HEK293 (cell line): ENCODE results near the gene PFKL.

ENCODE experiments used
- CTCF ChIA-PET: fragments of 350-600 bp; formaldehyde crosslinking; extraction: SDS; loops from one replicate; lab custom pipeline; 2021; ENCODE audit warnings: antibody characterized with exemption; lab: Yijun Ruan, JAX
- POLR2A ChIA-PET: fragments of 300-600 bp; formaldehyde crosslinking; extraction: SDS; loops from one replicate; lab custom pipeline; 2020; ENCODE audit warnings: antibody characterized with exemption, inconsistent platforms; lab: Yijun Ruan, JAX
- H3K27ac ChIP-seq: fragments of 200-500 bp; sonication (Bioruptor generic); 2 replicates; pipeline ENCODE4 v1.5.1; 2014; ENCODE audit warnings: low read depth, low read length, control low read depth, inconsistent platforms; ENCODE audit errors: extremely low read depth
- H3K36me3 ChIP-seq, 2 experiments: fragments of 200-500 bp in 1 of 2; sonication (Bioruptor generic) in 1 of 2; 1 replicate in 1 of 2; 2 replicates in 1 of 2; pipeline ENCODE4 v1.5.1; 2014 to 2017; ENCODE audit warnings: inconsistent platforms in 2 of 2, low read length in 2 of 2; ENCODE audit not compliant: control insufficient read depth in 2 of 2, insufficient read depth in 1 of 2
- H3K4me1 ChIP-seq: fragments of 200-500 bp; sonication (Bioruptor generic); 2 replicates; pipeline ENCODE4 v1.5.1; 2014; ENCODE audit warnings: mild to moderate bottlenecking, low read length, inconsistent platforms; ENCODE audit not compliant: control insufficient read depth, insufficient read depth
- H3K4me3 ChIP-seq: 2 replicates; pipeline ENCODE4 v1.5.1; 2011; ENCODE audit warnings: low read depth, mild to moderate bottlenecking, control low read depth, low read length, moderate library complexity
- H3K9me3 ChIP-seq: fragments of 200-500 bp; sonication (Bioruptor generic); 2 replicates; pipeline ENCODE4 v1.5.1; 2014; ENCODE audit warnings: low read depth, low read length, inconsistent platforms; ENCODE audit not compliant: control insufficient read depth, insufficient read depth
- KLF16 ChIP-seq: fragments of 450-650 bp; formaldehyde crosslinking; IDR thresholded peaks from 2 replicates; pipeline ENCODE4 v1.5.1; 2017; ENCODE audit warnings: missing biosample characterization, missing genetic modification characterization
- MEIS1 ChIP-seq: sonication (generic); formaldehyde crosslinking; IDR thresholded peaks from 2 replicates; pipeline ENCODE4 v1.8.1; 2022; ENCODE audit warnings: missing genetic modification reagents, mild to moderate bottlenecking, borderline replicate concordance
- PRDM1 ChIP-seq: fragments of 450-650 bp; formaldehyde crosslinking; IDR thresholded peaks from 2 replicates; pipeline ENCODE4; 2016; ENCODE audit warnings: missing biosample characterization, missing genetic modification characterization
- SETDB1 ChIP-seq: IDR thresholded peaks from one replicate; pipeline ENCODE4 v1.6.1; 2017; ENCODE audit warnings: mild to moderate bottlenecking, low read length, moderate library complexity, mixed read lengths; ENCODE audit not compliant: insufficient read length
- ZBTB6 ChIP-seq: fragments of 450-650 bp; formaldehyde crosslinking; IDR thresholded peaks from 2 replicates; pipeline ENCODE4 v1.5.1; 2017; ENCODE audit warnings: missing biosample characterization, missing genetic modification characterization
- ZNF169 ChIP-seq: fragments of 450-650 bp; formaldehyde crosslinking; IDR thresholded peaks from 2 replicates; pipeline ENCODE4 v1.5.1; 2016; ENCODE audit warnings: missing biosample characterization, missing genetic modification characterization
- ZNF211 ChIP-seq: fragments of 450-650 bp; formaldehyde crosslinking; IDR thresholded peaks from 2 replicates; pipeline ENCODE4 v1.5.1; 2016; ENCODE audit warnings: low read depth, missing biosample characterization, missing genetic modification characterization
- ZNF26 ChIP-seq: fragments of 450-650 bp; formaldehyde crosslinking; IDR thresholded peaks from 2 replicates; pipeline ENCODE4 v1.5.1; 2016; ENCODE audit warnings: missing biosample characterization, missing genetic modification characterization
- ZNF394 ChIP-seq: fragments of 450-650 bp; formaldehyde crosslinking; IDR thresholded peaks from 2 replicates; pipeline ENCODE4 v1.5.1; 2016; ENCODE audit warnings: missing biosample characterization, missing genetic modification characterization, mild to moderate bottlenecking, moderate library complexity, borderline replicate concordance
- ZNF514 ChIP-seq: fragments of 450-650 bp; formaldehyde crosslinking; IDR thresholded peaks from 2 replicates; pipeline ENCODE4 v1.5.1; 2016; ENCODE audit warnings: missing biosample characterization, missing genetic modification characterization
- ZNF518A ChIP-seq: fragments of 450-650 bp; formaldehyde crosslinking; conservative IDR thresholded peaks from 2 replicates; pipeline ENCODE4 v1.5.1; 2016; ENCODE audit warnings: low read depth, missing biosample characterization, missing genetic modification characterization
- ZNF558 ChIP-seq: fragments of 450-650 bp; formaldehyde crosslinking; IDR thresholded peaks from 2 replicates; pipeline ENCODE4 v1.5.1; 2016; ENCODE audit warnings: missing biosample characterization, missing genetic modification characterization
- ZNF561 ChIP-seq: fragments of 450-650 bp; IDR thresholded peaks from 2 replicates; pipeline ENCODE4 v1.5.1; 2018; ENCODE audit warnings: missing biosample characterization, missing genetic modification characterization, borderline replicate concordance
- ZNF658 ChIP-seq: fragments of 450-650 bp; formaldehyde crosslinking; IDR thresholded peaks from 2 replicates; pipeline ENCODE4; 2016; ENCODE audit warnings: missing biosample characterization, missing genetic modification characterization
- ZNF701 ChIP-seq: fragments of 450-650 bp; formaldehyde crosslinking; IDR thresholded peaks from 2 replicates; pipeline ENCODE4 v1.5.1; 2016; ENCODE audit warnings: missing biosample characterization, missing genetic modification characterization
- ZNF777 ChIP-seq: fragments of 450-650 bp; formaldehyde crosslinking; IDR thresholded peaks from 2 replicates; pipeline ENCODE4 v1.5.1; 2017; ENCODE audit warnings: missing biosample characterization, missing genetic modification characterization, borderline replicate concordance
- TF ChIP-seq, protein P1 (sequence below): fragments of 450-650 bp; formaldehyde crosslinking; IDR thresholded peaks from 2 replicates; pipeline ENCODE4 v1.5.1; 2016; ENCODE audit warnings: missing biosample characterization, missing genetic modification characterization
- TF ChIP-seq, protein P2 (sequence below): fragments of 450-650 bp; formaldehyde crosslinking; IDR thresholded peaks from 2 replicates; pipeline ENCODE4 v1.5.1; 2016; ENCODE audit warnings: missing biosample characterization, missing genetic modification characterization

PFKL gene

GRCh38 chr21:44374601-44375280 is 74.9 kb downstream of the PFKL start:
- Histone ChIP-seq H3K27ac (no peak overlapping the region), H3K36me3 (no peaks in the 10 kb centered on the region), H3K4me1 (no peaks in the 10 kb centered on the region), H3K9me3 (no peaks in the 10 kb centered on the region), H3K4me3 (no peak overlapping the region)
- ChIA-PET POLR2A (no interaction called here), CTCF (no interaction called here)
- TF ChIP-seq PRDM1 (tag by site-specific recombination) = no peak
- TF ChIP-seq MEIS1 = no peak
- TF ChIP-seq, protein P1, sequence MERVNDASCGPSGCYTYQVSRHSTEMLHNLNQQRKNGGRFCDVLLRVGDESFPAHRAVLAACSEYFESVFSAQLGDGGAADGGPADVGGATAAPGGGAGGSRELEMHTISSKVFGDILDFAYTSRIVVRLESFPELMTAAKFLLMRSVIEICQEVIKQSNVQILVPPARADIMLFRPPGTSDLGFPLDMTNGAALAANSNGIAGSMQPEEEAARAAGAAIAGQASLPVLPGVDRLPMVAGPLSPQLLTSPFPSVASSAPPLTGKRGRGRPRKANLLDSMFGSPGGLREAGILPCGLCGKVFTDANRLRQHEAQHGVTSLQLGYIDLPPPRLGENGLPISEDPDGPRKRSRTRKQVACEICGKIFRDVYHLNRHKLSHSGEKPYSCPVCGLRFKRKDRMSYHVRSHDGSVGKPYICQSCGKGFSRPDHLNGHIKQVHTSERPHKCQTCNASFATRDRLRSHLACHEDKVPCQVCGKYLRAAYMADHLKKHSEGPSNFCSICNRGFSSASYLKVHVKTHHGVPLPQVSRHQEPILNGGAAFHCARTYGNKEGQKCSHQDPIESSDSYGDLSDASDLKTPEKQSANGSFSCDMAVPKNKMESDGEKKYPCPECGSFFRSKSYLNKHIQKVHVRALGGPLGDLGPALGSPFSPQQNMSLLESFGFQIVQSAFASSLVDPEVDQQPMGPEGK (tag by site-specific recombination) = no peak

DNA sequence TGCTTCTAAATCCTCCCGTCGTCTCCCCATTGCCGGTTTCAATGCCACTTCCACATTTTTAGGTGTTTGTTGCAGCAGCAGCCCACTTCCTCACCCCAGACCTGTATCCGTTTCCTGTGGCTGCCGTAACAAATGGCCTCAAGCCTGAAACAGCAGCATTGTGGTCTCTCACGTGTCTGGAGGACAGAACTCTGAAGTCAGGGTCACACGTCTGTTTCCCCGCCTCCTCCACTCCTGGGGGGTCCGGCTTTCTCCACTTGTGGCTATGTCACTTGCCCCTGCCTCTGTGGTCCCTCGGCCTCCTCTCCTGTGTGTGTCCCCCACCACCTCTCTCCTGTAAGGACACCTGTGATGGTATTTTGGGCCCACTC is 75.4 kb downstream of the PFKL start:
- Histone ChIP-seq H3K27ac (no peak overlapping the region), H3K4me3 (no peak overlapping the region), H3K9me3 (no peaks in the 10 kb centered on the region), H3K36me3 (no peaks in the 10 kb centered on the region), H3K4me1 (no peaks in the 10 kb centered on the region)
- TF ChIP-seq SETDB1 (no peak), ZNF169 (no peak), ZNF777 (tag by site-specific recombination) (no peak), ZBTB6 (tag by site-specific recombination) (no peak), ZNF26 (tag by site-specific recombination) (no peak), ZNF211 (tag by site-specific recombination) (no peak), ZNF658 (tag by site-specific recombination) (no peak), ZNF558 (tag by site-specific recombination) (no peak), ZNF394 (tag by site-specific recombination) (no peak), KLF16 (tag by site-specific recombination) (no peak), ZNF518A (no peak), ZNF701 (tag by site-specific recombination) (no peak), ZNF561 (tag by site-specific recombination) (no peak), ZNF514 (tag by site-specific recombination) (no peak)
- TF ChIP-seq, protein P2, sequence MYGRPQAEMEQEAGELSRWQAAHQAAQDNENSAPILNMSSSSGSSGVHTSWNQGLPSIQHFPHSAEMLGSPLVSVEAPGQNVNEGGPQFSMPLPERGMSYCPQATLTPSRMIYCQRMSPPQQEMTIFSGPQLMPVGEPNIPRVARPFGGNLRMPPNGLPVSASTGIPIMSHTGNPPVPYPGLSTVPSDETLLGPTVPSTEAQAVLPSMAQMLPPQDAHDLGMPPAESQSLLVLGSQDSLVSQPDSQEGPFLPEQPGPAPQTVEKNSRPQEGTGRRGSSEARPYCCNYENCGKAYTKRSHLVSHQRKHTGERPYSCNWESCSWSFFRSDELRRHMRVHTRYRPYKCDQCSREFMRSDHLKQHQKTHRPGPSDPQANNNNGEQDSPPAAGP (tag by site-specific recombination) = no peak
- CTCF ChIA-PET = interaction anchor here (0.6 kb wide), 1 partner anchor 135 kb away, joined by 3 read pairs; no protein-coding TSS in a partner anchor
- POLR2A ChIA-PET = no interaction called here
